Subcutaneous adipose tissue (tissue), 4 donors: ENCODE results near the gene NEK7. TPM values are rescaled to one million over a fixed set of nuclear protein-coding genes. Genes with fewer than 3 reads are reported as not detected.

ENCODE experiments used
- total RNA-seq, 4 donors: library from RNA; depleted of rRNA; stranded (reverse); fragments of >200 nt; gene quantifications; one replicate each; pipeline ENCODE4 v1.1.0, GENCODE V29; 2016
- TF ChIP-seq, protein P1 (sequence below): fragments of 450-650 bp; IDR thresholded peaks from one replicate; pipeline ENCODE4 v1.5.1; 2016; ENCODE audit warnings: low read depth, mild to moderate bottlenecking, control low read depth, antibody characterized with exemption, moderate library complexity

Gene NEK7
- total RNA-seq, 4 donors from 2014 or later, result 112 to 246 (median 161) TPM

DNA sequence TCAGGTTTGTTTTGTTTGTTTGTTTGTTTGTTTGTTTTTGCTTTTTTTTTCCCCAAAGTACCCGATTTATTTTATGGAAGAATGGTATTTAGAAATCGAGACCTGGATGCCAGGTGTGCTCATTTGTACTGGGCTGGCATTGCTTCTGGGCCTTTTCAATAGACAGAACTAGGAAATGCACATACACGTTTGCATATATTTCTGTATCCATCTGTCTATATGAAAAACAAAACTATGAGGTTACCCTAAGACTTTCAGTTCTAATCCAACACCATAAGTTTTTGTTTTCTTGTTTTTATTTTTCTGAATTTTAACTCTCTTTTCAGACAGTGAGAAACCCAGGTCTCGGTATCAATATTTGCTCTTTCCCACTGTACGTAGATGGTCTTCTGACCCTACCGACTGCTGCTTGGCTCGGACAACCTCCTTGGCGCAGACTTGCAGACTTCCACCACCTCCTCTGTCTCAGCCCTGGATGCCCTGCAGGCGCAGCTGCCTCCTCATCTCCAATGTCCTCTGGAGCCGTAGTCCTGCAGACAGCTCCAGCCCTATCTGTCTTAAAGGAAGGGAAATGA lies 171.7 kb downstream of the NEK7 start:
- TF ChIP-seq, protein P1, sequence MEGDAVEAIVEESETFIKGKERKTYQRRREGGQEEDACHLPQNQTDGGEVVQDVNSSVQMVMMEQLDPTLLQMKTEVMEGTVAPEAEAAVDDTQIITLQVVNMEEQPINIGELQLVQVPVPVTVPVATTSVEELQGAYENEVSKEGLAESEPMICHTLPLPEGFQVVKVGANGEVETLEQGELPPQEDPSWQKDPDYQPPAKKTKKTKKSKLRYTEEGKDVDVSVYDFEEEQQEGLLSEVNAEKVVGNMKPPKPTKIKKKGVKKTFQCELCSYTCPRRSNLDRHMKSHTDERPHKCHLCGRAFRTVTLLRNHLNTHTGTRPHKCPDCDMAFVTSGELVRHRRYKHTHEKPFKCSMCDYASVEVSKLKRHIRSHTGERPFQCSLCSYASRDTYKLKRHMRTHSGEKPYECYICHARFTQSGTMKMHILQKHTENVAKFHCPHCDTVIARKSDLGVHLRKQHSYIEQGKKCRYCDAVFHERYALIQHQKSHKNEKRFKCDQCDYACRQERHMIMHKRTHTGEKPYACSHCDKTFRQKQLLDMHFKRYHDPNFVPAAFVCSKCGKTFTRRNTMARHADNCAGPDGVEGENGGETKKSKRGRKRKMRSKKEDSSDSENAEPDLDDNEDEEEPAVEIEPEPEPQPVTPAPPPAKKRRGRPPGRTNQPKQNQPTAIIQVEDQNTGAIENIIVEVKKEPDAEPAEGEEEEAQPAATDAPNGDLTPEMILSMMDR, result no peak

DNA sequence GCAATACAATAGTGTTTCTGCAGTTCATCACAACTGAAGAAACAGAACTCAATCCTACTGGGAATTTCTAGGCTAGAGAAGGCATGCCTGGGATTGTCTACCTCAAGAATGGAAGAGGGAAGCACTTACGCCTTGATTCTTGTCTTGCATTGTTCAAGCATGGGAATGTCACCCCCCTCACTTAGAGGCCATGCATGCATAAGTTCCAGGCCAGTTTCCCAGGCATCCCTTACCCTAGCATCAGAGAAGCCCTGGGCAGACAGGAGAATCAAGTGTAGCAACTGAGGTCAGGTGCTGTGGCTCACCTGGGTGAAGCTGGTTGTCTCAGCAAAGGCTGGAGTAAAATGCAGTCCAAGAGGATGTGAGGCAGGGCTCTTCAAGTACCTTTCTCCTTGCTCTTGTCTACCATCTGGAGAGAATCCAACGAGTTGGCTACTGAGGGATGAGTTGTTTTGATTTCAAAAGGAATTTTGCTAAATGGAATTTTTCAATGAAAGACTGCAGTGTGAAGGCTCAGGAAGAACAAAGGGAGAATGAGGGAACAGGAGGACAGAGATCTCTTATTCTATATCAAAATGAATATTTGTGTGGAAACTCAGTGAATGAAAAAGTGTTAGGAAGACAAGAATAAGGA lies 174.3 kb downstream of the NEK7 start:
- TF ChIP-seq, protein P1, result no peak

DNA sequence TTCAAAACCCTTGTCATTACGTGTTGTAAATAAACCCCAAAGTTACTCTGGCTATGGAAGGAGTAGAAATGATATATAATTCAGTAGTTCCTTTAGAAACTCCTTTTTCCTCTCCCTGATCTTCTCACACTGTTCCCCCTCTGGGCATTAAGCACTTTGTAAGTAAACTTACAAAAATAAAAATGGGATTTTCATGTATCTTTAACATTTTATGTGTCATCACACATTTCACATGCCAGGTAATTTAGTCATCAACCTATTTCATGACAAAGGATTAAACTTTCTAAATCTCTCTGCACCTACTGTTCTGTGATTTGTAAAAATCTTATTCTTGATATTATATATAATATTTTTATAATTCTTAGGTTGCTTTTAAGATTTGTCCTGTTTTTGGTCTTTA lies 176.9 kb downstream of the NEK7 start:
- TF ChIP-seq, protein P1, result no peak

DNA sequence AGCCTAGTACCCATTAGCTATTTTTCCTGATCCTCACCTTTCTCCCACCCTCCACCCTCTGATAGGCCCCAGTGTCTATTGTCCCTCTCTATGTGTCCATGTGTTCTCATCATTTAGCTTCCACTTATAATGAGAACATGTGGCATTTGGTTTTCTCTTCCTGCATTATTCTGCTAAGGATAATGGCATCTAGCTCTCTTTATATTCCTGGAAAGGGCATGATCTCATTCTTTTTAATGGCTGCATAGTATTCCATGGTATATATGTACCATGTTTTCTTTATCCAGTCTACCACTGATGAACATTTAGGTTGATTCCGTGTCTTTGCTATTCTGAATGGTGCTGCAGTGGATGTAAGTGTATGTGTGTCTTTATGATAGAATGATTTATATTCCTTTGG lies 178.9 kb downstream of the NEK7 start:
- TF ChIP-seq, protein P1, result no peak

GRCh38 chr1:198337886-198338285 lies 181.1 kb downstream of the NEK7 start:
- TF ChIP-seq, protein P1, result no peak

DNA sequence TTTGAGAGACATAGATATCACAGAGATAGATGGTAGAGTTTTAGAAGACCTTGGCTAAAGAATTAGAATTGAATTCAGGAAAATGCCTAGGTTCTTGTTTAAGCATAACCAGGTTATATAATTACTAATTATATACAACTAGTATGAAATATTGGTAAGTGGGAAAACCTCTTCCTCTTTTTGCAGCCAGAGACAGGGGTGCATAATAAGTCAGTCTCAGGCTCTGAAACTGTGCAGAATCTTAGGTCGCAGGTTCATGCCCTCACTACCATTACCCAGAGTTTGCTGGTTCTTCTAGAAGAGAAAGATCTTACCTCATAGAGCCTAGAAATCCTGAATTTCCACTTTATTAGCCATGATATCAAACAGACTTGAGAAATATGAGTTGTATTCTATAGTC lies 183.3 kb downstream of the NEK7 start:
- TF ChIP-seq, protein P1, result no peak

- TF ChIP-seq, protein P1, result no peak
Measured at GRCh38 chr1:198346178-198346577, 189.4 kb downstream of the NEK7 start.
